Osteoblast (primary cell): ENCODE measurements around the gene TMEM139. TPM values are rescaled to one million over a fixed set of nuclear protein-coding genes. Genes with fewer than 3 reads are reported as not detected.
A peak's percentile ranks its signal among the peaks of the same experiment; 100 is the strongest.
"Not testable (repeated sequence)": the region's sequence is repeated elsewhere in the genome, so short reads cannot be mapped to it uniquely, and the experiment has no call there.

Source experiments
- DNase-seq: peaks from one replicate; pipeline ENCODE4 v3.0.0; 2011; ENCODE audit warnings: low spot score, mixed read lengths; ENCODE audit not compliant: insufficient read length; ENCODE audit errors: missing footprints
- H2AFZ ChIP-seq: 2 replicates; pipeline ENCODE4 v1.6.0; 2011; ENCODE audit warnings: mild to moderate bottlenecking, low read length
- H3K27ac ChIP-seq: 2 replicates; pipeline ENCODE4 v1.5.1; 2011; ENCODE audit warnings: mild to moderate bottlenecking, low read depth, low read length, moderate library complexity
- H3K27me3 ChIP-seq: 2 replicates; pipeline ENCODE4 v1.6.0; 2012; ENCODE audit warnings: mild to moderate bottlenecking, control low read depth, inconsistent platforms, low read length, moderate library complexity; ENCODE audit not compliant: insufficient read depth
- H3K36me3 ChIP-seq: 2 replicates; pipeline ENCODE4 v1.5.1; 2011; ENCODE audit warnings: mild to moderate bottlenecking, low read length, control low read depth, moderate library complexity; ENCODE audit not compliant: insufficient read depth
- H3K4me1 ChIP-seq: 2 replicates; pipeline ENCODE4 v1.5.1; 2011; ENCODE audit warnings: mild to moderate bottlenecking, low read length, control low read depth, moderate library complexity; ENCODE audit not compliant: insufficient read depth
- H3K4me2 ChIP-seq: 2 replicates; pipeline ENCODE4 v1.6.0; 2011; ENCODE audit warnings: mild to moderate bottlenecking, low read length; ENCODE audit not compliant: insufficient read depth
- H3K4me3 ChIP-seq: fragments of 200-600 bp; sonication (generic); 3 replicates; pipeline ENCODE4 v1.5.1; 2012; ENCODE audit warnings: mild to moderate bottlenecking, low read length, inconsistent platforms; ENCODE audit not compliant: insufficient read depth
- H3K79me2 ChIP-seq: 2 replicates; pipeline ENCODE4 v1.6.0; 2012; ENCODE audit warnings: mild to moderate bottlenecking, low read length, control low read depth, inconsistent platforms; ENCODE audit not compliant: insufficient read depth
- H3K9me3 ChIP-seq: 2 replicates; pipeline ENCODE4 v1.5.1; 2011; ENCODE audit warnings: low read depth, low read length, control low read depth
- H4K20me1 ChIP-seq: 2 replicates; pipeline ENCODE4 v1.6.0; 2012; ENCODE audit warnings: mild to moderate bottlenecking, low read length, control low read depth; ENCODE audit not compliant: insufficient read depth
- CTCF ChIP-seq: IDR thresholded peaks from 2 replicates; pipeline ENCODE4 v1.5.1; 2011; ENCODE audit warnings: mild to moderate bottlenecking, low read depth, low read length, moderate library complexity; ENCODE audit errors: extremely low read depth
- total RNA-seq: library from RNA; depleted of rRNA; stranded (reverse); fragments of >200 nt; gene quantifications from 2 replicates; pipeline ENCODE4 v1.2.3, GENCODE V29; 2012

Gene TMEM139
- total RNA-seq, 1 donor: not detected

GRCh38 chr7:143263266-143264195 is 21.2 kb upstream of the TMEM139 start, which contains the start of gene GSTK1:
GSTK1 (plus strand) TSS chr7:143263441; CDS start chr7:143263514, 73 bp downstream.
- Histone ChIP-seq H2AFZ (peak within 1 kb of the TSS; percentile 98), H3K36me3 (peaks cover 10% of the 10 kb centered on the region), H3K27me3 (no peaks in the 10 kb centered on the region), H3K4me3 (peak within 1 kb of the TSS; percentile 99), H3K4me1 (no peaks in the 10 kb centered on the region), H3K9me3 (no peaks in the 10 kb centered on the region), H3K79me2 (peaks cover 15% of the 10 kb centered on the region), H3K27ac (peak within 1 kb of the TSS; percentile 76), H4K20me1 (no peaks in the 10 kb centered on the region), H3K4me2 (peak within 1 kb of the TSS; percentile 98)
- TF ChIP-seq CTCF: no peak
- DNase-seq: peak; percentile 97

- not testable (repeated sequence) for H3K9me3 ChIP-seq, H4K20me1 ChIP-seq, H3K4me1 ChIP-seq, H3K27me3 ChIP-seq, DNase-seq
- Histone ChIP-seq H3K36me3 (peaks cover 17% of the 10 kb centered on the region), H3K79me2 (peaks cover 15% of the 10 kb centered on the region), H3K4me3 (peak overlapping the region; percentile 99), H3K27ac (peak overlapping the region; percentile 76), H3K4me2 (peak overlapping the region; percentile 98), H2AFZ (peak overlapping the region; percentile 98)
Measured at GRCh38 chr7:143264196-143264568, 20.6 kb upstream of the TMEM139 start.

- Histone ChIP-seq H3K27me3 (no peaks in the 10 kb centered on the region), H4K20me1 (no peaks in the 10 kb centered on the region), H2AFZ (no peak overlapping the region), H3K79me2 (peaks cover 15% of the 10 kb centered on the region), H3K4me2 (no peak overlapping the region), H3K27ac (no peak overlapping the region), H3K36me3 (peaks cover 21% of the 10 kb centered on the region), H3K4me3 (no peak overlapping the region), H3K9me3 (no peaks in the 10 kb centered on the region), H3K4me1 (no peaks in the 10 kb centered on the region)
- no peak for TF ChIP-seq CTCF
- no peak for DNase-seq
Measured at GRCh38 chr7:143265017-143265693, 19.6 kb upstream of the TMEM139 start.

- DNase-seq: no peak
- TF ChIP-seq CTCF: no peak
- H2AFZ ChIP-seq: no peak overlapping the region
- no peaks in the 10 kb centered on the region for H3K9me3 ChIP-seq
- H3K4me2 ChIP-seq: no peak overlapping the region
- no peaks in the 10 kb centered on the region for H3K27me3 ChIP-seq
- no peak overlapping the region for H3K4me3 ChIP-seq
- no peak overlapping the region for H3K27ac ChIP-seq
- peaks cover 21% of the 10 kb centered on the region for H3K36me3 ChIP-seq
- H3K79me2 ChIP-seq: peaks cover 5% of the 10 kb centered on the region
- no peaks in the 10 kb centered on the region for H3K4me1 ChIP-seq
- no peaks in the 10 kb centered on the region for H4K20me1 ChIP-seq
Measured at GRCh38 chr7:143269251-143269650, 15.5 kb upstream of the TMEM139 start.
